Osteoblast (primary cell): Measurements from ENCODE around the gene SLC28A1. TPM values are rescaled to one million over a fixed set of nuclear protein-coding genes. Genes with fewer than 3 reads are reported as not detected.

Source experiments
- DNase-seq: peaks from one replicate; pipeline ENCODE4 v3.0.0; 2011; ENCODE audit warnings: low spot score, mixed read lengths; ENCODE audit not compliant: insufficient read length; ENCODE audit errors: missing footprints
- H2AFZ ChIP-seq: 2 replicates; pipeline ENCODE4 v1.6.0; 2011; ENCODE audit warnings: mild to moderate bottlenecking, low read length
- H3K27ac ChIP-seq: 2 replicates; pipeline ENCODE4 v1.5.1; 2011; ENCODE audit warnings: mild to moderate bottlenecking, low read depth, low read length, moderate library complexity
- H3K27me3 ChIP-seq: 2 replicates; pipeline ENCODE4 v1.6.0; 2012; ENCODE audit warnings: mild to moderate bottlenecking, control low read depth, inconsistent platforms, low read length, moderate library complexity; ENCODE audit not compliant: insufficient read depth
- H3K36me3 ChIP-seq: 2 replicates; pipeline ENCODE4 v1.5.1; 2011; ENCODE audit warnings: mild to moderate bottlenecking, low read length, control low read depth, moderate library complexity; ENCODE audit not compliant: insufficient read depth
- H3K4me1 ChIP-seq: 2 replicates; pipeline ENCODE4 v1.5.1; 2011; ENCODE audit warnings: mild to moderate bottlenecking, low read length, control low read depth, moderate library complexity; ENCODE audit not compliant: insufficient read depth
- H3K4me2 ChIP-seq: 2 replicates; pipeline ENCODE4 v1.6.0; 2011; ENCODE audit warnings: mild to moderate bottlenecking, low read length; ENCODE audit not compliant: insufficient read depth
- H3K4me3 ChIP-seq: fragments of 200-600 bp; sonication (generic); 3 replicates; pipeline ENCODE4 v1.5.1; 2012; ENCODE audit warnings: mild to moderate bottlenecking, low read length, inconsistent platforms; ENCODE audit not compliant: insufficient read depth
- H3K79me2 ChIP-seq: 2 replicates; pipeline ENCODE4 v1.6.0; 2012; ENCODE audit warnings: mild to moderate bottlenecking, low read length, control low read depth, inconsistent platforms; ENCODE audit not compliant: insufficient read depth
- H3K9me3 ChIP-seq: 2 replicates; pipeline ENCODE4 v1.5.1; 2011; ENCODE audit warnings: low read depth, low read length, control low read depth
- H4K20me1 ChIP-seq: 2 replicates; pipeline ENCODE4 v1.6.0; 2012; ENCODE audit warnings: mild to moderate bottlenecking, low read length, control low read depth; ENCODE audit not compliant: insufficient read depth
- total RNA-seq: library from RNA; depleted of rRNA; stranded (reverse); fragments of >200 nt; gene quantifications from 2 replicates; pipeline ENCODE4 v1.2.3, GENCODE V29; 2012
- TF ChIP-seq, protein P1 (sequence below): IDR thresholded peaks from 2 replicates; pipeline ENCODE4 v1.5.1; 2011; ENCODE audit warnings: mild to moderate bottlenecking, low read depth, low read length, moderate library complexity; ENCODE audit errors: extremely low read depth

The SLC28A1 gene
- total RNA-seq, 1 donor, result not detected

DNA sequence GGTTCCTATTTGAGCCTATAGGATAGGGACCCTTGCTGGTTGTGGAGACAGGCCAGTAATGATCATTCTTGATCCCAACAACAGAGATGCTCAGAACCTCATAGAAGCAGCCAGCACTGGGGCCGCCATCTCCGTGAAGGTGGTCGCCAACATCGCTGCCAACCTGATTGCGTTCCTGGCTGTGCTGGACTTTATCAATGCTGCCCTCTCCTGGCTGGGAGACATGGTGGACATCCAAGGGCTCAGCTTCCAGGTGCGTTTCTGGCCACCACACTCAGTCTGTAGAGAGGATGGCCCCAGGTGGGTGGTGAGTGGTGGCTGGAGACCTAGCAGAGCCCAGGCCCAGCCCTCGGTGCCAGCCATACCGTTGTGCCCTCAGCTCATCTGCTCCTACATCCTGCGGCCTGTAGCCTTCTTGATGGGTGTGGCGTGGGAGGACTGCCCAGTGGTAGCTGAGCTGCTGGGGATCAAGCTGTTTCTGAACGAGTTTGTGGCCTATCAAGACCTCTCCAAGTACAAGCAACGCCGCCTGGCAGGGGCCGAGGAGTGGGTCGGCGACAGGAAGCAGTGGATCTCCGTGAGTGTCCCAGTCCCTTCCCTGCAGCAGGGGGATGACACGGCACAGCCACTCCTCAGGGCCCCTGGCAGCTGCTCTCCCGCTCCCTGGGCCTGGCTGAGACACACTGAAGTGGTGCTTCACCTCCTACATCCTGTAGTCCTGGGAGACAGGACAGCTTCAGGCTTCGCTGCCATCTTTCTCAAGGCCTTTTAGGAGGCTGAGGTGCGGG is 50.7 kb downstream of the SLC28A1 start:
- no peak overlapping the region for H3K4me3 ChIP-seq
- H4K20me1 ChIP-seq, result no peaks in the 10 kb centered on the region
- no peaks in the 10 kb centered on the region for H3K79me2 ChIP-seq
- no peaks in the 10 kb centered on the region for H3K27me3 ChIP-seq
- no peaks in the 10 kb centered on the region for H3K36me3 ChIP-seq
- TF ChIP-seq, protein P1, sequence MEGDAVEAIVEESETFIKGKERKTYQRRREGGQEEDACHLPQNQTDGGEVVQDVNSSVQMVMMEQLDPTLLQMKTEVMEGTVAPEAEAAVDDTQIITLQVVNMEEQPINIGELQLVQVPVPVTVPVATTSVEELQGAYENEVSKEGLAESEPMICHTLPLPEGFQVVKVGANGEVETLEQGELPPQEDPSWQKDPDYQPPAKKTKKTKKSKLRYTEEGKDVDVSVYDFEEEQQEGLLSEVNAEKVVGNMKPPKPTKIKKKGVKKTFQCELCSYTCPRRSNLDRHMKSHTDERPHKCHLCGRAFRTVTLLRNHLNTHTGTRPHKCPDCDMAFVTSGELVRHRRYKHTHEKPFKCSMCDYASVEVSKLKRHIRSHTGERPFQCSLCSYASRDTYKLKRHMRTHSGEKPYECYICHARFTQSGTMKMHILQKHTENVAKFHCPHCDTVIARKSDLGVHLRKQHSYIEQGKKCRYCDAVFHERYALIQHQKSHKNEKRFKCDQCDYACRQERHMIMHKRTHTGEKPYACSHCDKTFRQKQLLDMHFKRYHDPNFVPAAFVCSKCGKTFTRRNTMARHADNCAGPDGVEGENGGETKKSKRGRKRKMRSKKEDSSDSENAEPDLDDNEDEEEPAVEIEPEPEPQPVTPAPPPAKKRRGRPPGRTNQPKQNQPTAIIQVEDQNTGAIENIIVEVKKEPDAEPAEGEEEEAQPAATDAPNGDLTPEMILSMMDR, result no peak
- no peak for DNase-seq
- no peak overlapping the region for H3K27ac ChIP-seq
- H2AFZ ChIP-seq, result no peak overlapping the region
- H3K4me2 ChIP-seq, result no peak overlapping the region
- peaks cover 1% of the 10 kb centered on the region for H3K4me1 ChIP-seq
- no peaks in the 10 kb centered on the region for H3K9me3 ChIP-seq

DNA sequence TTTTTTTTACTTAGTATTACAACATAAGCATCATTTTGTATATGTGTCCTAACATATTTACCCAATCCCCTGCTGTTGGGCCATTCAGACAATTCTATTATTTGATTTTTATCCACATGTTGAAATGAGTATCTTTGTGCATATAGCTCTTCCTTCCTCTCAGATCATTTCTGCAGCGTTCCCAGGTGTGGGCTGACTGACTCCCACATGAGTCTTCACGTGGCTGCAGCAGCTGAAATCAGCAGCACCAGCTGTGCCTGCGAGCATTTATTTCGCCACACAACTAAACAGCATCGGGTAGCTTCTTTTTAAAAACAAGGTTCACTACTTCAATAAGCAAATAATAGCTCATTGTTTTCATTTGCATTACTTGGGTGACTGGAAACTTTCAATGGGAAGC is 52.7 kb downstream of the SLC28A1 start:
- DNase-seq, result no peak
- Histone ChIP-seq H3K36me3 (no peaks in the 10 kb centered on the region), H4K20me1 (no peaks in the 10 kb centered on the region), H3K27me3 (no peaks in the 10 kb centered on the region), H3K9me3 (no peaks in the 10 kb centered on the region), H2AFZ (no peak overlapping the region), H3K27ac (no peak overlapping the region), H3K4me2 (no peak overlapping the region), H3K79me2 (no peaks in the 10 kb centered on the region), H3K4me3 (no peak overlapping the region), H3K4me1 (no peaks in the 10 kb centered on the region)
- TF ChIP-seq, protein P1, result no peak

DNA sequence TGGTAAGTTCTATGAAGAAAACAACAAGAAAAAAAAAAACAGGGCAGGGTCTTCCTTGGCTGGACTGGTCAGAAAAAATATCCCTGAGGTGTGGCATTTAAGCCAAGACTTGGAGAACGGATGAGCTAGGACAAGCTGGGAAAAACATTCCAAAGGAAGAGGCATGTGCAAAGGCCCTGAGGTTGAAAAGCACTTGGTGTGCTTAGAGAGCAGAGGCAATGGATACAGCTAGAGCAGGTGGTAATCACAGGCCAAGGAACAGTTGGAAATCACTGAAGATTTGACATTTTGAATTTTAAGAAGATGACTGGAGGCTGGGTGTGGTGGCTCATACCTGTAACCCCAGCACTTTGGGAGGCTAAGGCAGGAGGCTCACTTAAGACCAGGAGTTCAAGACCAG is 54.3 kb downstream of the SLC28A1 start:
- Histone ChIP-seq H3K4me3 (no peak overlapping the region), H3K79me2 (no peaks in the 10 kb centered on the region), H4K20me1 (no peaks in the 10 kb centered on the region), H3K36me3 (no peaks in the 10 kb centered on the region), H3K27ac (no peak overlapping the region), H3K4me2 (no peak overlapping the region), H3K9me3 (no peaks in the 10 kb centered on the region), H2AFZ (no peak overlapping the region), H3K27me3 (no peaks in the 10 kb centered on the region), H3K4me1 (no peaks in the 10 kb centered on the region)
- no peak for DNase-seq
- TF ChIP-seq, protein P1, result no peak

DNA sequence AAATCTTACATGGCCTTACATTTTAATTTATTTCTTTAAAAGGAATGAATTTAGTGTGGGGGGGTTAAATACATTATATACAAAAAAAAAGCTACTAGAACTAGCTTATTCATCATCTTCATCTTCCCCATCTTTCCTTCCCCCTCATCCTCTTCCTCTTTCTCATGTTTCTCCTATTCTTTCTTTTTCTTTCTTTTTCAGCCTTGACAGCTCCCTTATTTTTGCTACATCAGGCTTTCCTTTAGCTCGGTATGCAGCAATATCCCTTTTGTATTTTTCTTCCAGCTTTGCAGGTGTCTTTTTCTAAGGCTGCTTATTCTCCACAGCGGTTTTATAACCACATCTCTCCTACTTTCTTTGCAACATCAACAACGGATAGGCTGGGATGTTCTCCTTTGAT is 55.9 kb downstream of the SLC28A1 start:
- H3K79me2 ChIP-seq, result no peaks in the 10 kb centered on the region
- H3K4me1 ChIP-seq, result no peaks in the 10 kb centered on the region

More for the DNA sequence above, 55.9 kb downstream of the SLC28A1 start:
- Histone ChIP-seq H3K36me3 (no peaks in the 10 kb centered on the region), H3K9me3 (no peaks in the 10 kb centered on the region), H3K27ac (no peak overlapping the region), H2AFZ (no peak overlapping the region), H4K20me1 (no peaks in the 10 kb centered on the region), H3K27me3 (no peaks in the 10 kb centered on the region), H3K4me2 (no peak overlapping the region), H3K4me3 (no peak overlapping the region)
- TF ChIP-seq, protein P1, result no peak
- DNase-seq, result no peak
